ENCODE results near the gene SH3BGRL3. TPM values are rescaled to one million over a fixed set of nuclear protein-coding genes. Genes with fewer than 3 reads are reported as not detected.

Gene SH3BGRL3
- total RNA-seq, 3 donors from 2014 or later, result 156 to 422 (median 385) TPM

- no peak for TF ChIP-seq CTCF (IDR thresholded peaks at IDR 0.05)
- intact Hi-C loops (cut with DNase I, micrococcal nuclease), result loop anchor here (5.0 kb wide), 1 partner anchor 43 kb away; no protein-coding TSS in a partner anchor
- Histone ChIP-seq H3K4me3 (no peak overlapping the region), H3K4me1 (ENCODE audit: low read depth) (peaks cover 60% of the 10 kb centered on the region), H3K9me3 (no peaks in the 10 kb centered on the region), H3K36me3 (ENCODE audit: low read depth) (no peaks in the 10 kb centered on the region)
- DNase-seq (peak; percentile 71 to 77 (median 71)), ATAC-seq (peak; percentile 15)
These were observed 996 bp upstream of the SH3BGRL3 start for GRCh38 chr1:26278724-26279455.

- ATAC-seq, result no peak
- peak in 2 of 3 donors; percentile 60 to 75 for DNase-seq
- no peak for TF ChIP-seq CTCF (IDR thresholded peaks at IDR 0.05)
- no peaks in the 10 kb centered on the region for H3K9me3 ChIP-seq
- no peaks in the 10 kb centered on the region for H3K36me3 ChIP-seq (ENCODE audit: low read depth)
- H3K4me3 ChIP-seq, result peak overlapping the region; percentile 91
- intact Hi-C loops (cut with DNase I, micrococcal nuclease), result no loop called here
- peaks cover 67% of the 10 kb centered on the region for H3K4me1 ChIP-seq (ENCODE audit: low read depth)
These were observed 602 bp downstream of the SH3BGRL3 start for GRCh38 chr1:26280333-26281042.

GRCh38 chr1:26281091-26281958 is 1.4 kb downstream of the SH3BGRL3 start:
- intact Hi-C loops (cut with DNase I, micrococcal nuclease), result no loop called here
- TF ChIP-seq CTCF (IDR thresholded peaks at IDR 0.05), result no peak
- no peaks in the 10 kb centered on the region for H3K9me3 ChIP-seq
- ATAC-seq, result no peak
- peaks cover 64% of the 10 kb centered on the region for H3K4me1 ChIP-seq (ENCODE audit: low read depth)
- no peaks in the 10 kb centered on the region for H3K36me3 ChIP-seq (ENCODE audit: low read depth)
- no peak for DNase-seq
- no peak overlapping the region for H3K4me3 ChIP-seq

- TF ChIP-seq CTCF (IDR thresholded peaks at IDR 0.05), result no peak
- ATAC-seq (no peak), DNase-seq (peak in 1 of 3 donors; percentile 67)
- Histone ChIP-seq H3K4me1 (ENCODE audit: low read depth) (peaks cover 61% of the 10 kb centered on the region), H3K36me3 (ENCODE audit: low read depth) (no peaks in the 10 kb centered on the region), H3K4me3 (no peak overlapping the region), H3K9me3 (no peaks in the 10 kb centered on the region)
- intact Hi-C loops (cut with DNase I, micrococcal nuclease), result no loop called here
These were observed 2.1 kb downstream of the SH3BGRL3 start for GRCh38 chr1:26281971-26282370.

- no peak overlapping the region for H3K4me3 ChIP-seq
- H3K4me1 ChIP-seq (ENCODE audit: low read depth), result peaks cover 56% of the 10 kb centered on the region
- TF ChIP-seq CTCF (IDR thresholded peaks at IDR 0.05), result no peak
- H3K36me3 ChIP-seq (ENCODE audit: low read depth), result no peaks in the 10 kb centered on the region
- no peaks in the 10 kb centered on the region for H3K9me3 ChIP-seq
- intact Hi-C loops (cut with DNase I, micrococcal nuclease), result no loop called here
- no peak for ATAC-seq
- DNase-seq, result no peak
These were observed 2.6 kb downstream of the SH3BGRL3 start for GRCh38 chr1:26282401-26282918.

Measured in mucosa of descending colon (tissue), 3 donors.